Vagina (tissue), 2 donors: ENCODE measurements around the gene ARHGEF12.

Experiments used
- CTCF ChIP-seq, 3 experiments: fragments of 450-650 bp in 2 of 3; fragments of 200-600 bp in 1 of 3; sonication (generic) in 1 of 3; IDR thresholded peaks; one replicate each; pipeline ENCODE4 v1.5.1; 2017 to 2019; ENCODE audit warnings: antibody characterized with exemption in 3 of 3, mild to moderate bottlenecking in 2 of 3, moderate library complexity in 2 of 3
- POLR2A ChIP-seq, 2 donors: fragments of 450-650 bp; IDR thresholded peaks; one replicate each; pipeline ENCODE4 v1.6.1; 2017; ENCODE audit warnings: antibody characterized with exemption in 2 of 2, mild to moderate bottlenecking in 2 of 2, moderate library complexity in 2 of 2
- POLR2AphosphoS5 ChIP-seq, 2 donors: sonication (generic); formaldehyde crosslinking; IDR thresholded peaks; one replicate each; pipeline ENCODE4 v1.9.0; 2017; ENCODE audit warnings: antibody characterized with exemption in 2 of 2, mild to moderate bottlenecking in 2 of 2, low read depth in 1 of 2; ENCODE audit not compliant: insufficient read depth in 1 of 2

GRCh38 chr11:120515186-120515723 is 179.0 kb downstream of the ARHGEF12 start:
- no peak for TF ChIP-seq CTCF (IDR thresholded peaks at IDR 0.05)
- no peak for TF ChIP-seq POLR2A (IDR thresholded peaks at IDR 0.05)
- no peak for TF ChIP-seq POLR2AphosphoS5 (IDR thresholded peaks at IDR 0.05; ENCODE audit: insufficient read depth in 1 of 2, low read depth in 1 of 2)
